WTC11 (cell line): Measurements from ENCODE around the gene MUC4. TPM values are rescaled to one million over a fixed set of nuclear protein-coding genes. Genes with fewer than 3 reads are reported as not detected.

Experiments
- ATAC-seq: fragments of 200-7000 bp; cut with Tn5 transposase; 2 replicates; pipeline ENCODE4 v1.10.0; 2021; ENCODE audit warnings: mild to moderate bottlenecking, moderate library complexity
- CTCF ChIA-PET: fragments of 300-600 bp; sonication (Branson Sonifier 250); formaldehyde crosslinking; loops from one replicate; lab custom pipeline; 2021; ENCODE audit warnings: antibody characterized with exemption; lab: Charles Lee
- POLR2A ChIA-PET: fragments of 350-600 bp; sonication (Branson Sonifier 250); formaldehyde crosslinking; loops from one replicate; lab custom pipeline; 2021; ENCODE audit warnings: antibody characterized with exemption; lab: Charles Lee
- DNase-seq: peaks from one replicate; pipeline ENCODE4 v3.0.0; 2021; ENCODE audit warnings: low spot score
- H3K27ac Mint-ChIP-seq: 2 replicates; pipeline ENCODE4 v1.8.0; 2021; ENCODE audit warnings: mixed read lengths
- H3K27me3 Mint-ChIP-seq: 2 replicates; pipeline ENCODE4 v1.8.0; 2021; ENCODE audit warnings: low read depth, mild to moderate bottlenecking, moderate library complexity, mixed read lengths
- H3K36me3 Mint-ChIP-seq: 2 replicates; pipeline ENCODE4 v1.8.0; 2021; ENCODE audit warnings: mixed read lengths
- H3K4me1 Mint-ChIP-seq: 2 replicates; pipeline ENCODE4 v1.8.0; 2022; ENCODE audit warnings: mixed read lengths
- H3K4me3 Mint-ChIP-seq: 2 replicates; pipeline ENCODE4 v1.8.0; 2021; ENCODE audit warnings: mild to moderate bottlenecking, moderate library complexity, mixed read lengths
- H3K9me3 Mint-ChIP-seq: 2 replicates; pipeline ENCODE4 v1.8.0; 2021; ENCODE audit warnings: mixed read lengths
- AR ChIP-seq: fragments of 250-450 bp; sonication (Bioruptor Pico); IDR thresholded peaks from 2 replicates; pipeline ENCODE4 v1.9.0; 2021; ENCODE audit warnings: mild to moderate bottlenecking
- E2F5 ChIP-seq: sonication (generic); formaldehyde crosslinking; IDR thresholded peaks from 2 replicates; pipeline ENCODE4 v1.8.1; 2022; ENCODE audit warnings: mild to moderate bottlenecking, moderate library complexity, missing genetic modification reagents
- EMX1 ChIP-seq: fragments of 250-450 bp; sonication (Bioruptor Pico); IDR thresholded peaks from 2 replicates; pipeline ENCODE4 v1.8.0; 2021; ENCODE audit warnings: mild to moderate bottlenecking
- FOXP4 ChIP-seq: sonication (generic); formaldehyde crosslinking; IDR thresholded peaks from 2 replicates; pipeline ENCODE4 v1.8.0; 2022; ENCODE audit warnings: mild to moderate bottlenecking, missing genetic modification reagents
- GTF2I ChIP-seq: fragments of 250-450 bp; sonication (Bioruptor Pico); conservative IDR thresholded peaks from 2 replicates; pipeline ENCODE4 v1.4.0; 2021; ENCODE audit warnings: mild to moderate bottlenecking
- PRDM15 ChIP-seq: sonication (generic); formaldehyde crosslinking; IDR thresholded peaks from 2 replicates; pipeline ENCODE4 v1.8.0; 2022; ENCODE audit warnings: missing genetic modification reagents
- PRRX2 ChIP-seq: fragments of 250-450 bp; sonication (Bioruptor Pico); IDR thresholded peaks from 2 replicates; pipeline ENCODE4 v1.8.0; 2021; ENCODE audit warnings: mild to moderate bottlenecking
- RELA ChIP-seq: sonication (generic); formaldehyde crosslinking; IDR thresholded peaks from 2 replicates; pipeline ENCODE4 v1.8.1; 2022; ENCODE audit warnings: missing genetic modification reagents, mild to moderate bottlenecking, borderline replicate concordance
- TEAD4 ChIP-seq: sonication (generic); formaldehyde crosslinking; IDR thresholded peaks from 2 replicates; pipeline ENCODE4 v1.8.0; 2022; ENCODE audit warnings: mild to moderate bottlenecking, missing genetic modification reagents
- TP53 ChIP-seq: sonication (generic); formaldehyde crosslinking; IDR thresholded peaks from 2 replicates; pipeline ENCODE4 v1.8.1; 2023; ENCODE audit warnings: mild to moderate bottlenecking, missing genetic modification reagents
- ZNF396 ChIP-seq: fragments of 250-450 bp; sonication (Bioruptor Pico); IDR thresholded peaks from 2 replicates; pipeline ENCODE4 v1.8.0; 2021; ENCODE audit warnings: mild to moderate bottlenecking, moderate library complexity, borderline replicate concordance
- ZNF423 ChIP-seq: fragments of 250-450 bp; sonication (Bioruptor Pico); IDR thresholded peaks from 2 replicates; pipeline ENCODE4 v2.1.2; 2022; ENCODE audit warnings: mild to moderate bottlenecking, moderate library complexity
- ZNF425 ChIP-seq: fragments of 250-450 bp; sonication (Bioruptor Pico); conservative IDR thresholded peaks from 2 replicates; pipeline ENCODE4 v1.9.0; 2021; ENCODE audit warnings: mild to moderate bottlenecking
- ZNF512 ChIP-seq: sonication (generic); formaldehyde crosslinking; IDR thresholded peaks from 2 replicates; pipeline ENCODE4 v1.8.1; 2022; ENCODE audit warnings: missing genetic modification reagents, borderline replicate concordance
- total RNA-seq: library from RNA; stranded (reverse); gene quantifications from 3 replicates; pipeline ENCODE4 v1.2.3, GENCODE V29; 2021

The MUC4 gene
- total RNA-seq, 1 experiment from 2014 or later, result 2.1 TPM

GRCh38 chr3:195708061-195708460 is 103.7 kb downstream of the MUC4 start:
- H3K9me3 Mint-ChIP-seq, result peaks cover 18% of the 10 kb centered on the region
- peaks cover 28% of the 10 kb centered on the region for H3K27me3 Mint-ChIP-seq
- no peak overlapping the region for H3K4me3 Mint-ChIP-seq
- DNase-seq, result no peak
- no peaks in the 10 kb centered on the region for H3K36me3 Mint-ChIP-seq
- ATAC-seq, result no peak
- CTCF ChIA-PET, result interaction anchor here (0.7 to 1.5 kb wide), 3 partner anchors 12 to 151 kb away, joined by 3 to 4 read pairs (median 3); partner anchors contain the start of gene MUC20
- POLR2A ChIA-PET, result no interaction called here
- H3K27ac Mint-ChIP-seq, result no peak overlapping the region
- peaks cover 24% of the 10 kb centered on the region for H3K4me1 Mint-ChIP-seq
- TF ChIP-seq E2F5, result no peak
- TF ChIP-seq PRDM15, result 0 out of 2 replicates have a peak, but pooled peaks have one; percentile 17

- ChIA-PET CTCF (interaction anchor here (1.6 to 2.3 kb wide), 4 partner anchors 42 to 189 kb away, joined by 4 to 9 read pairs (median 7); no protein-coding TSS in a partner anchor), POLR2A (interaction anchor here (0.5 kb wide), 1 partner anchor 169 kb away, joined by 4 read pairs; no protein-coding TSS in a partner anchor)
- peak; percentile 31 for ATAC-seq
- Mint-ChIP-seq H3K9me3 (peaks cover 15% of the 10 kb centered on the region), H3K27ac (peak overlapping the region; percentile 38; the same call in 1 of the 2 replicates), H3K27me3 (peaks cover 28% of the 10 kb centered on the region), H3K36me3 (no peaks in the 10 kb centered on the region), H3K4me3 (no peak overlapping the region), H3K4me1 (peaks cover 24% of the 10 kb centered on the region)
- TF ChIP-seq ZNF423 (0 out of 2 replicates have a peak, but pooled peaks have one; percentile 54), RELA (no peak)
- DNase-seq, result no peak
Measured at GRCh38 chr3:195705081-195705991, 106.4 kb downstream of the MUC4 start.

- ChIA-PET POLR2A (interaction anchor here (0.5 kb wide), 1 partner anchor 168 kb away, joined by 4 read pairs; no protein-coding TSS in a partner anchor), CTCF (interaction anchor here (1.6 to 2.3 kb wide), 4 partner anchors 43 to 190 kb away, joined by 4 to 9 read pairs (median 7); no protein-coding TSS in a partner anchor)
- H3K27ac Mint-ChIP-seq, result no peak overlapping the region
- H3K4me3 Mint-ChIP-seq, result no peak overlapping the region
- DNase-seq (no peak), ATAC-seq (peak; percentile 17; the same call in 1 of the 2 replicates)
- H3K27me3 Mint-ChIP-seq, result peaks cover 25% of the 10 kb centered on the region
- peaks cover 24% of the 10 kb centered on the region for H3K4me1 Mint-ChIP-seq
- H3K36me3 Mint-ChIP-seq, result no peaks in the 10 kb centered on the region
- peaks cover 6% of the 10 kb centered on the region; the same call in 1 of the 2 replicates for H3K9me3 Mint-ChIP-seq
- no peak for TF ChIP-seq TP53 (CRISPR knock-in tag)
- no peak for TF ChIP-seq AR (CRISPR knock-in tag)
- no peak for TF ChIP-seq TEAD4 (CRISPR knock-in tag)
- TF ChIP-seq ZNF396 (CRISPR knock-in tag), result no peak
- no peak for TF ChIP-seq FOXP4 (CRISPR knock-in tag)
- no peak for TF ChIP-seq ZNF425 (CRISPR knock-in tag)
- TF ChIP-seq EMX1 (CRISPR knock-in tag), result no peak
- no peak for TF ChIP-seq ZNF512 (CRISPR knock-in tag)
- TF ChIP-seq PRRX2 (CRISPR knock-in tag), result no peak
- no peak for TF ChIP-seq GTF2I
Measured at GRCh38 chr3:195704433-195704999, 107.2 kb downstream of the MUC4 start.
